Brain microvascular endothelial cell (primary cell): ENCODE results near the gene BEST2.

Source experiments
- DNase-seq: peaks from one replicate; pipeline ENCODE4 v3.0.0-alpha.2; 2020
- H3K27ac ChIP-seq: fragments of 250-450 bp; sonication (Bioruptor Pico); 2 replicates; pipeline ENCODE4 v1.5.1; 2020; ENCODE audit warnings: mild to moderate bottlenecking, moderate library complexity
- H3K27me3 ChIP-seq: fragments of 250-450 bp; sonication (Bioruptor Pico); replicated peaks from 2 replicates; pipeline ENCODE4 v1.5.1; 2020; ENCODE audit warnings: mild to moderate bottlenecking
- H3K36me3 ChIP-seq: fragments of 250-450 bp; sonication (Bioruptor Pico); replicated peaks from 2 replicates; pipeline ENCODE4 v1.5.1; 2020; ENCODE audit warnings: mild to moderate bottlenecking
- H3K4me3 ChIP-seq: 2 replicates; pipeline ENCODE4 v1.5.1; 2011; ENCODE audit warnings: low read depth, mild to moderate bottlenecking, control low read depth, low read length, moderate library complexity
- in situ Hi-C: cut with HindIII; loops from 2 replicates; pipeline ENCODE4 v1.10.0; 2017; ENCODE audit warnings: low sequenced_read_pairs, low pct_ligation_motif_present
- TF ChIP-seq, protein P1 (sequence below): IDR thresholded peaks from 2 replicates; pipeline ENCODE4 v1.5.1; 2011; ENCODE audit warnings: low read depth, mild to moderate bottlenecking, moderate library complexity, low read length, control low read depth, inconsistent platforms; ENCODE audit errors: missing control alignments

Gene BEST2

GRCh38 chr19:12767666-12768065 lies 16.1 kb downstream of the BEST2 start:
- peaks cover 4% of the 10 kb centered on the region for H3K36me3 ChIP-seq
- no peak for DNase-seq
- H3K4me3 ChIP-seq: no peak overlapping the region
- in situ Hi-C loops: no loop called here
- no peak overlapping the region for H3K27ac ChIP-seq
- H3K27me3 ChIP-seq: no peaks in the 10 kb centered on the region
- TF ChIP-seq, protein P1, sequence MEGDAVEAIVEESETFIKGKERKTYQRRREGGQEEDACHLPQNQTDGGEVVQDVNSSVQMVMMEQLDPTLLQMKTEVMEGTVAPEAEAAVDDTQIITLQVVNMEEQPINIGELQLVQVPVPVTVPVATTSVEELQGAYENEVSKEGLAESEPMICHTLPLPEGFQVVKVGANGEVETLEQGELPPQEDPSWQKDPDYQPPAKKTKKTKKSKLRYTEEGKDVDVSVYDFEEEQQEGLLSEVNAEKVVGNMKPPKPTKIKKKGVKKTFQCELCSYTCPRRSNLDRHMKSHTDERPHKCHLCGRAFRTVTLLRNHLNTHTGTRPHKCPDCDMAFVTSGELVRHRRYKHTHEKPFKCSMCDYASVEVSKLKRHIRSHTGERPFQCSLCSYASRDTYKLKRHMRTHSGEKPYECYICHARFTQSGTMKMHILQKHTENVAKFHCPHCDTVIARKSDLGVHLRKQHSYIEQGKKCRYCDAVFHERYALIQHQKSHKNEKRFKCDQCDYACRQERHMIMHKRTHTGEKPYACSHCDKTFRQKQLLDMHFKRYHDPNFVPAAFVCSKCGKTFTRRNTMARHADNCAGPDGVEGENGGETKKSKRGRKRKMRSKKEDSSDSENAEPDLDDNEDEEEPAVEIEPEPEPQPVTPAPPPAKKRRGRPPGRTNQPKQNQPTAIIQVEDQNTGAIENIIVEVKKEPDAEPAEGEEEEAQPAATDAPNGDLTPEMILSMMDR: no peak

- DNase-seq: no peak
- in situ Hi-C loops: no loop called here
- no peaks in the 10 kb centered on the region for H3K36me3 ChIP-seq
Measured at GRCh38 chr19:12769689-12770088, 18.1 kb downstream of the BEST2 start.

GRCh38 chr19:12770922-12771321 lies 19.3 kb downstream of the BEST2 start:
- TF ChIP-seq, protein P1: no peak
- no peak for DNase-seq
- H3K27me3 ChIP-seq: no peaks in the 10 kb centered on the region
- no peaks in the 10 kb centered on the region for H3K36me3 ChIP-seq
- no peak overlapping the region for H3K4me3 ChIP-seq
- in situ Hi-C loops: no loop called here
- no peak overlapping the region for H3K27ac ChIP-seq

More at GRCh38 chr19:12769689-12770088, 18.1 kb downstream of the BEST2 start:
- Histone ChIP-seq H3K27ac (no peak overlapping the region), H3K4me3 (no peak overlapping the region), H3K27me3 (no peaks in the 10 kb centered on the region)
- TF ChIP-seq, protein P1: no peak

GRCh38 chr19:12772323-12772722 lies 20.7 kb downstream of the BEST2 start:
- H3K27ac ChIP-seq: no peak overlapping the region
- H3K4me3 ChIP-seq: no peak overlapping the region
- in situ Hi-C loops: no loop called here
- no peaks in the 10 kb centered on the region for H3K27me3 ChIP-seq
- no peak for DNase-seq
- TF ChIP-seq, protein P1: no peak
- H3K36me3 ChIP-seq: no peaks in the 10 kb centered on the region

DNA sequence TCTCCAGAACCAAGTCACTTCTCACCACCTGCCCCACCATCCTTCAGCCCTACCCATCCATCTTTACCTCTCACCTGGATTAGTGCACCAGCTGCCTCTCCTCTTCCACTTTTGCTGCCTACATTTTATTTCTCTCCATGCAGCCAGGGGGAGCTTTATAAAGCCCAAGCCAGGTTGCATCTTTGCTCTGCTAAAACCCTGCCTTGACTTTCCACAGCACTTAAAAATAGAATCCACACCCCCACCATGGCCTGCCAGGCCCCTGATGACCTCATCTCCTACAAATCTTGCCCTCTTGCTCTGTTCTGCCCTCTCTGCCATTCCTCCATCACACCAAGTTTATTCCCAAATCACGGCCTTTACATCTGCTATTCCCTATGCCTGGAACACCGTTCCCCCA lies 22.0 kb downstream of the BEST2 start:
- in situ Hi-C loops: no loop called here
- Histone ChIP-seq H3K27me3 (no peaks in the 10 kb centered on the region), H3K36me3 (no peaks in the 10 kb centered on the region), H3K27ac (no peak overlapping the region), H3K4me3 (no peak overlapping the region)
- TF ChIP-seq, protein P1: peak; percentile 62
- DNase-seq: no peak
